Breast epithelium (tissue), 4 donors: Measurements from ENCODE around the gene MACROD2. TPM values are rescaled to one million over a fixed set of nuclear protein-coding genes. Genes with fewer than 3 reads are reported as not detected.

Experiments used
- DNase-seq, 2 donors: peaks; one replicate each; pipeline ENCODE4 v3.0.0-alpha.2; 2019; ENCODE audit warnings: low spot score in 2 of 2
- H3K27ac ChIP-seq, 2 donors: fragments of 200-600 bp; sonication (generic) in 1 of 2; one replicate each; pipeline ENCODE4 v1.5.1; 2016 to 2019; ENCODE audit warnings: mild to moderate bottlenecking in 1 of 2
- H3K27me3 ChIP-seq, 2 donors: fragments of 200-600 bp; sonication (generic) in 1 of 2; one replicate each; pipeline versions ENCODE4 v1.5.1 to v1.6.0; 2017 to 2019; ENCODE audit warnings: control low read depth in 1 of 2, mild to moderate bottlenecking in 1 of 2
- H3K36me3 ChIP-seq: fragments of 200-600 bp; one replicate; pipeline ENCODE4 v1.5.1; 2019
- H3K4me1 ChIP-seq, 2 donors: fragments of 200-600 bp; sonication (generic); one replicate each; pipeline ENCODE4 v1.5.1; 2016 to 2019; ENCODE audit warnings: control low read depth in 1 of 2
- H3K4me3 ChIP-seq, 3 donors: fragments of 200-600 bp; sonication (generic); 1 replicate in 2 of 3; 2 replicates in 1 of 3; pipeline ENCODE4 v1.5.1; 2016 to 2019; ENCODE audit warnings: mild to moderate bottlenecking in 3 of 3, moderate library complexity in 2 of 3
- H3K9me3 ChIP-seq, 2 donors: fragments of 200-600 bp; sonication (generic) in 1 of 2; one replicate each; pipeline ENCODE4 v1.5.1; 2016 to 2019; ENCODE audit warnings: control low read depth in 1 of 2
- POLR2A ChIP-seq: fragments of 450-650 bp; IDR thresholded peaks from one replicate; pipeline ENCODE4 v1.6.1; 2016; ENCODE audit warnings: antibody characterized with exemption, mild to moderate bottlenecking, moderate library complexity
- POLR2AphosphoS5 ChIP-seq, 3 donors: sonication (generic); formaldehyde crosslinking; IDR thresholded peaks; one replicate each; pipeline ENCODE4 v1.6.1; 2017; ENCODE audit warnings: antibody characterized with exemption in 3 of 3
- intact Hi-C: fragments of 100-400 bp; cut with DNase I; formaldehyde crosslinking; loops from one replicate; pipeline ENCODE4 v1.15.1; 2023; ENCODE audit warnings: low total_unique reads
- total RNA-seq, 3 donors: library from RNA; depleted of rRNA; stranded (reverse); fragments of >200 nt; gene quantifications; one replicate each; pipeline ENCODE4 v1.1.0, GENCODE V29; 2016
- TF ChIP-seq, protein P1 (sequence below), 3 donors: fragments of 450-650 bp; IDR thresholded peaks; one replicate each; pipeline ENCODE4 v1.5.1; 2016 to 2017; ENCODE audit warnings: antibody characterized with exemption in 3 of 3, mild to moderate bottlenecking in 3 of 3, moderate library complexity in 3 of 3

Gene MACROD2
- total RNA-seq, 3 donors from 2014 or later, result 6.7 to 26.8 (median 8.8) TPM

DNA sequence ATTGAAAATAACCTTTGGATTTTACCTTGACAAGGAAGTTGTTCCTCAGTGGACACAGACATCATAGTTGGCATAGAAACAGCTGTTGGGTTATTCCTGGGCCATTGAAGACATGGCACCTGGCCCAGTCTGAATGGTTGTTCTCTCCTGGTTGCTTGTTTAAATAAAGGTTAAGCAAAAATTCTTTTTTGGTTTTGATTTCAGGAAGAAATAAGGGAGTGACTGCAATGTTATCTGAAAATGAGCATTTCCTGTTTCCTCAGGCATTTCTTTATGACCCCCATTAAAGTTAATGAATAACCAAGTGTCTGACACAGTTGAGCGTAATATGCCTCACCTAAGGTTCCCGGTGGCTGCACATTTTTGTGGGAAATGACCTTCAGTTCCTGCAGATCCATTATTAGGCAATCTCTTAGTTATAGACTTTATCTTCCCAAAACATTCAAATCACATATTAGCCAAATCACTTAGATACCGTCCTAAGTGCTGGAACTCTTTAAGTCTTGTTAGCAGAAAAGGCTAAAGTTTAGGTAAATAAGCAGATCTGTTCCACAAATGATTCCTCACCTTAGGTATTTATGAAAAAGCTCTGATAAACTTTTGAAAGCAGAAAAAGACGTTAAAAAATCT lies 990.8 kb downstream of the MACROD2 start:
- Histone ChIP-seq H3K27ac (peak overlapping the region; percentile 40 to 53), H3K9me3 (peaks cover 0 to 8% of the 10 kb centered on the region in 2 donors), H3K27me3 (no peaks in the 10 kb centered on the region), H3K36me3 (no peaks in the 10 kb centered on the region), H3K4me1 (no peaks in the 10 kb centered on the region), H3K4me3 (no peak overlapping the region)
- intact Hi-C loops, result no loop called here
- TF ChIP-seq POLR2AphosphoS5 (IDR thresholded peaks at IDR 0.05) (no peak), POLR2A (no peak)
- TF ChIP-seq, protein P1, sequence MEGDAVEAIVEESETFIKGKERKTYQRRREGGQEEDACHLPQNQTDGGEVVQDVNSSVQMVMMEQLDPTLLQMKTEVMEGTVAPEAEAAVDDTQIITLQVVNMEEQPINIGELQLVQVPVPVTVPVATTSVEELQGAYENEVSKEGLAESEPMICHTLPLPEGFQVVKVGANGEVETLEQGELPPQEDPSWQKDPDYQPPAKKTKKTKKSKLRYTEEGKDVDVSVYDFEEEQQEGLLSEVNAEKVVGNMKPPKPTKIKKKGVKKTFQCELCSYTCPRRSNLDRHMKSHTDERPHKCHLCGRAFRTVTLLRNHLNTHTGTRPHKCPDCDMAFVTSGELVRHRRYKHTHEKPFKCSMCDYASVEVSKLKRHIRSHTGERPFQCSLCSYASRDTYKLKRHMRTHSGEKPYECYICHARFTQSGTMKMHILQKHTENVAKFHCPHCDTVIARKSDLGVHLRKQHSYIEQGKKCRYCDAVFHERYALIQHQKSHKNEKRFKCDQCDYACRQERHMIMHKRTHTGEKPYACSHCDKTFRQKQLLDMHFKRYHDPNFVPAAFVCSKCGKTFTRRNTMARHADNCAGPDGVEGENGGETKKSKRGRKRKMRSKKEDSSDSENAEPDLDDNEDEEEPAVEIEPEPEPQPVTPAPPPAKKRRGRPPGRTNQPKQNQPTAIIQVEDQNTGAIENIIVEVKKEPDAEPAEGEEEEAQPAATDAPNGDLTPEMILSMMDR (IDR thresholded peaks at IDR 0.05), result no peak
- DNase-seq, result peak in 1 of 2 donors; percentile 49

DNA sequence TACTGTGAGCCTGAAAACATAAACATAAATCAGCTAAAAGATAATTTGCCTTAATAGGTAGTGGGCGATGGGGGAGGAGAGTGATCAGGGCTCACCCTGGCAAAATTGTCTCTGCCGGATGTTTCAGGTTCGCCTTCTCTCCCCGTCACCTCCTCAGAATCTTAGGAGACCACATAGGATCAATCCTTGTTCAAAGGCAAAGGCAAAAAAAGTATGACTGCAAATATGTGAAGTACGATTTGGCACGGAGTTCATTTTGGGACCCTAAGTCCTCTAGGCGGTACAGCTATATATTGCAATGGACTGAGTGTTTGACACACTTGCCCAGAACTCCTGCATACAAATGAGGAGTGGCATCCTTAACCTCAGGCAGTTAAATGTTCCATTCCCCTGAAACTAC lies 991.3 kb downstream of the MACROD2 start:
- H3K4me1 ChIP-seq, result no peaks in the 10 kb centered on the region
- TF ChIP-seq POLR2AphosphoS5 (IDR thresholded peaks at IDR 0.05), result no peak
- TF ChIP-seq POLR2A, result no peak
- TF ChIP-seq, protein P1 (IDR thresholded peaks at IDR 0.05), result no peak
- intact Hi-C loops, result no loop called here
- peaks cover 0 to 8% of the 10 kb centered on the region in 2 donors for H3K9me3 ChIP-seq
- H3K36me3 ChIP-seq, result no peaks in the 10 kb centered on the region
- H3K27ac ChIP-seq, result no peak overlapping the region
- no peak for DNase-seq
- no peaks in the 10 kb centered on the region for H3K27me3 ChIP-seq
- no peak overlapping the region for H3K4me3 ChIP-seq

DNA sequence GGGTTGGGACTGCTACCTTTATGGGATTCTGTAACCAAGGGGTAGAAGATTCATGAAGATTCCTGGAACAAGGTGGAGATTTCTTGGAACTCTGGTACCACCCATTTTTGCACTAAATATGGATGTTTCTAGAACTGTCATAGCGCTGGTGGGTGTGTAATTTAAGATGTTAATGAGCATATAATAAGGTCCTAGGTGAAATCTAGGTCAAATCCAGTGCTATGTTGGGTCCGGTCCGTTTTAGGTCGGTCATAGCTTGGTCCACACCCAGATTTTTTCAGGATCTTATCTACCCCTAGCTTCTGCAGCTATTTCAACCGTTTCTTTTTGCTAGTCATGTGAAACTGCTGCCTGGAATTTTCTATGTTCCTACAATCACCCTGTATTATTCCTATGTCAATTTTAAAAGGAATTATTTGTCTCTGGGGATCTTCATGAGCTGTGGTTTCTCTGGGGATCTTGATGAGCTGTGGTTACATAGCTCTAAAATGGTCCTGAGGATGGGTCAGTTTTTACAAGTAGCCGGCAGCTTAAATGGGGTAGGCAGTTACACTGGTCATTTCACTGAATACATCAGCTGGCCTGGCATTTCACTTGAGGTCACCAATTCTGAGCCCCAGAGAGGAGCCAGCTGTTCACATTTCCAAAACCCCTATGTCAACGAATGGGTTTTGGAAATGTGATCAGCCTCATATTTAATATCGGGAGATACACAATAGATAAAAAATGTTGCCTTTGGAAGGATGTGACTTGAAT lies 994.4 kb downstream of the MACROD2 start:
- DNase-seq, result no peak
- Histone ChIP-seq H3K27ac (no peak overlapping the region), H3K9me3 (no peaks in the 10 kb centered on the region), H3K4me1 (no peaks in the 10 kb centered on the region), H3K4me3 (no peak overlapping the region), H3K36me3 (no peaks in the 10 kb centered on the region), H3K27me3 (no peaks in the 10 kb centered on the region)
- intact Hi-C loops, result no loop called here
- TF ChIP-seq, protein P1 (IDR thresholded peaks at IDR 0.05), result no peak
- TF ChIP-seq POLR2AphosphoS5 (IDR thresholded peaks at IDR 0.05) (no peak), POLR2A (no peak)

DNA sequence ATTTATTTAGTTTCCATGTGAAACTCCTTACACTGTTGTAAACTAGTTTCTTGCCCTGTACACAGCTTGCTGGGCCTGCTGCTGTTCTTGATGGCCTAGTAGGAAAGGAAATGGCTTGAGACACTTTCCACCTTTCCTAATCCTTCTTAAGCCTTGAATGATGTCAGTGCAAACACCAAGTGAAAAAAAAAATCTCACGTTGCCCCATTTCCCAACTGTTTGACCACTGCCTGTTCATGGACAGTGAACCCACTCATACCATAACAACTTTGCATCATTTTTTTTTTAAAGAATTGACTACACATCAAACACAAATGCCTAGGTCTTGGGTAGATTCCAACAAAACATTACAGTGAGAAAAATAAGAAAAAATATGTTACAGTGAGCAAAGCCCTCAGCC lies 995.7 kb downstream of the MACROD2 start:
- DNase-seq, result no peak

More for the DNA sequence above, 995.7 kb downstream of the MACROD2 start:
- Histone ChIP-seq H3K27me3 (no peaks in the 10 kb centered on the region), H3K36me3 (no peaks in the 10 kb centered on the region), H3K4me3 (no peak overlapping the region), H3K27ac (no peak overlapping the region), H3K4me1 (no peaks in the 10 kb centered on the region), H3K9me3 (no peaks in the 10 kb centered on the region)
- intact Hi-C loops, result no loop called here
- TF ChIP-seq POLR2A (no peak), POLR2AphosphoS5 (IDR thresholded peaks at IDR 0.05) (no peak)
- TF ChIP-seq, protein P1 (IDR thresholded peaks at IDR 0.05), result no peak
